CD14-positive monocyte (primary cell): ENCODE results near the gene PRDM13. TPM values are rescaled to one million over a fixed set of nuclear protein-coding genes. Genes with fewer than 3 reads are reported as not detected.

Experiments
- DNase-seq, 3 donors: peaks; one replicate each; pipeline ENCODE4 v3.0.0-alpha.2; 2011 to 2022
- H2AFZ ChIP-seq: 2 replicates; pipeline ENCODE4 v1.6.0; 2012; ENCODE audit warnings: mild to moderate bottlenecking, low read depth, low read length, inconsistent platforms; ENCODE audit not compliant: insufficient read depth, poor library complexity, severe bottlenecking
- H3K27ac ChIP-seq, 2 donors: 1 replicate in 1 of 2; 2 replicates in 1 of 2; pipeline ENCODE4 v1.5.1; 2012 to 2013; ENCODE audit warnings: low read length in 2 of 2, control low read depth in 1 of 2, inconsistent platforms in 1 of 2, low read depth in 1 of 2, mild to moderate bottlenecking in 1 of 2
- H3K27me3 ChIP-seq, 2 donors: one replicate each; pipeline versions ENCODE4 v1.6.0 to v1.6.1; 2011 to 2013; ENCODE audit warnings: low read length in 2 of 2; ENCODE audit not compliant: control insufficient read depth in 2 of 2, insufficient read depth in 2 of 2
- H3K36me3 ChIP-seq, 2 donors: replicated peaks in 1 of 2; 1 replicate in 1 of 2; 2 replicates in 1 of 2; pipeline versions ENCODE4 v1.5.1 to v1.6.1; 2012 to 2013; ENCODE audit warnings: low read length in 2 of 2, control low read depth in 1 of 2, inconsistent platforms in 1 of 2, mild to moderate bottlenecking in 1 of 2; ENCODE audit not compliant: insufficient read depth in 2 of 2, control insufficient read depth in 1 of 2
- H3K4me1 ChIP-seq, 2 donors: 1 replicate in 1 of 2; 2 replicates in 1 of 2; pipeline versions ENCODE4 v1.5.1 to v1.6.1; 2012 to 2013; ENCODE audit warnings: low read length in 2 of 2, control low read depth in 1 of 2, inconsistent platforms in 1 of 2, mild to moderate bottlenecking in 1 of 2, moderate library complexity in 1 of 2; ENCODE audit not compliant: insufficient read depth in 2 of 2, control insufficient read depth in 1 of 2
- H3K4me2 ChIP-seq: replicated peaks from 2 replicates; pipeline ENCODE3; 2012; ENCODE audit warnings: low read length, moderate library complexity, mild to moderate bottlenecking; ENCODE audit not compliant: poor library complexity, severe bottlenecking; ENCODE audit errors: extremely low read depth
- H3K4me3 ChIP-seq, 3 experiments: fragments of 200-600 bp in 1 of 3; sonication (generic) in 1 of 3; replicated peaks in 1 of 3; 1 replicate in 2 of 3; 2 replicates in 1 of 3; pipeline ENCODE4 v1.5.1; 2011 to 2013; ENCODE audit warnings: low read length in 3 of 3, mild to moderate bottlenecking in 3 of 3, control low read depth in 2 of 3, low read depth in 2 of 3, inconsistent platforms in 1 of 3, moderate library complexity in 1 of 3
- H3K79me2 ChIP-seq: 2 replicates; pipeline ENCODE4 v1.6.0; 2012; ENCODE audit warnings: mild to moderate bottlenecking, control low read depth, inconsistent platforms, low read length, moderate library complexity; ENCODE audit not compliant: insufficient read depth
- H3K9ac ChIP-seq: 2 replicates; pipeline ENCODE4 v1.6.0; 2017; ENCODE audit warnings: low read length, mild to moderate bottlenecking; ENCODE audit not compliant: insufficient read depth, poor library complexity, severe bottlenecking
- H3K9me3 ChIP-seq, 2 donors: replicated peaks in 1 of 2; 1 replicate in 1 of 2; 2 replicates in 1 of 2; pipeline versions ENCODE4 v1.5.1 to v1.6.1; 2012 to 2013; ENCODE audit warnings: low read length in 2 of 2, control low read depth in 1 of 2; ENCODE audit not compliant: control insufficient read depth in 1 of 2, insufficient read depth in 1 of 2
- H4K20me1 ChIP-seq: 2 replicates; pipeline ENCODE4 v1.6.0; 2012; ENCODE audit warnings: mild to moderate bottlenecking, low read length, control low read depth, moderate library complexity; ENCODE audit not compliant: insufficient read depth
- H3K27ac Mint-ChIP-seq, 7 donors: one replicate each; pipeline ENCODE4 v1.8.0; 2020; ENCODE audit warnings: mild to moderate bottlenecking in 7 of 7, mixed read lengths in 7 of 7, moderate library complexity in 6 of 7, inconsistent platforms in 2 of 7
- H3K27me3 Mint-ChIP-seq, 3 donors: one replicate each; pipeline ENCODE4 v1.8.0; 2021 to 2022; ENCODE audit warnings: low read depth in 3 of 3, mild to moderate bottlenecking in 3 of 3, mixed read lengths in 3 of 3, moderate library complexity in 3 of 3, inconsistent platforms in 1 of 3
- H3K36me3 Mint-ChIP-seq, 2 donors: one replicate each; pipeline ENCODE4 v1.8.0; 2020; ENCODE audit warnings: mixed read lengths in 2 of 2, inconsistent platforms in 1 of 2, mild to moderate bottlenecking in 1 of 2
- H3K4me1 Mint-ChIP-seq: one replicate; pipeline ENCODE4 v1.8.0; 2020; ENCODE audit warnings: mild to moderate bottlenecking, mixed read lengths
- H3K4me3 Mint-ChIP-seq, 2 donors: one replicate each; pipeline ENCODE4 v1.8.0; 2020; ENCODE audit warnings: mild to moderate bottlenecking in 2 of 2, mixed read lengths in 2 of 2, moderate library complexity in 1 of 2
- H3K9me3 Mint-ChIP-seq, 7 donors: one replicate each; pipeline ENCODE4 v1.8.0; 2020 to 2022; ENCODE audit warnings: mixed read lengths in 7 of 7, mild to moderate bottlenecking in 6 of 7, moderate library complexity in 6 of 7, inconsistent platforms in 2 of 7
- WGBS: methylation state at CpG from one replicate; pipeline ENCODE4 v1.1.5; 2013; ENCODE audit warnings: missing lambda C conversion rate; ENCODE audit not compliant: insufficient coverage; 5-methylcytosine and 5-hydroxymethylcytosine counted together
- intact Hi-C, 2 donors: fragments of 100-400 bp; cut with micrococcal nuclease; formaldehyde crosslinking; loops; one replicate each; pipeline versions ENCODE4 v1.15.0 to v1.15.1; 2023
- polyA plus RNA-seq, 3 donors: library from polyadenylated mRNA; depleted of rRNA in 1 of 3; unstranded in 2 of 3; stranded (reverse) in 1 of 3; fragments of 300-500 nt in 2 of 3; fragments of >200 nt in 1 of 3; fragmentation: Illumina TruSeq in 2 of 3; gene quantifications; 1 replicate in 2 of 3; 2 replicates in 1 of 3; pipeline ENCODE4 v1.2.3, GENCODE V29; 2012 to 2021
- TF ChIP-seq, protein P1 (sequence below): fragments of 200-600 bp; IDR thresholded peaks from one replicate; pipeline ENCODE4 v1.8.0; 2022; ENCODE audit warnings: antibody characterized with exemption, mild to moderate bottlenecking

The PRDM13 gene
- polyA plus RNA-seq, 3 donors: not detected

DNA sequence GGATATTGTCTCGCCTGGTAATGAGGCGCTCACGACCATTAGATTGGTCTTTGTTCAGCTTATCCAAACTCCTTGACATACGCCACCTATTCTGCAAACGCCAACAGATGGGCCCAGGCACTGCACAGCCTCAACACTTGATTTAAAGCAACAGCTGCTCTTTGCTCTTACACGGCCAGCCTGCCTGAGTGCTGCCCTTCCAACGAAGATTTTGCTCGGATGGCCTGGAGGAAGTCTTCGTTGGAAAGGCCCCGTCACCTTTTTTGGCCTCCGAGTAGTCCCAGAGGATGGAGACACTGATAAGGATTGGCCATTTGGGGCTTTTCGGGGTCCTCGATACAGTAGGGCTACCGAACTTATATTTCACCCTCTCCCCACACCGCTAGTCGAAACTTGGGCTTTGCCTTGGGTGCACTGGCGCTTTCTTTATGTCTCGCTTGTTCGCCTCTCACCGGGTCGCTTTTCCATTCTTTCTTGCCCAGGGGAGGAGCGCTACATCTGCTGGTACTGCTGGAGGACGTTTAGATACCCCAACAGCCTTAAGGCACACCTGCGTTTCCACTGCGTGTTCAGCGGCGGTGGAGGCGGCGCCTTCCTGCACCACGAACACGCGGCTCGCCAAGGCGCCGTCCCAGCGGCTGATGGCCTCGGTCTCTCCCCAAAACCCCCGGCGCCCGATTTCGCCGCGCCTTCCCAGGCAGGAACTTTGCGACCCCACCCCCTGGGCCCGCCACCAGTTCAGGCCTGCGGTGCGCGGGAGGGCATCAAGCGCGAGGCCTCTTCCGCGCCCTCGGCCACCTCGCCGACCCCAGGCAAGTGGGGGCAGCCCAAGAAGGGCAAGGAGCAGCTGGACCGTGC lies 6.1 kb downstream of the PRDM13 start:
- Histone ChIP-seq H2AFZ (peak overlapping the region; percentile 80), H3K79me2 (no peaks in the 10 kb centered on the region)

DNA sequence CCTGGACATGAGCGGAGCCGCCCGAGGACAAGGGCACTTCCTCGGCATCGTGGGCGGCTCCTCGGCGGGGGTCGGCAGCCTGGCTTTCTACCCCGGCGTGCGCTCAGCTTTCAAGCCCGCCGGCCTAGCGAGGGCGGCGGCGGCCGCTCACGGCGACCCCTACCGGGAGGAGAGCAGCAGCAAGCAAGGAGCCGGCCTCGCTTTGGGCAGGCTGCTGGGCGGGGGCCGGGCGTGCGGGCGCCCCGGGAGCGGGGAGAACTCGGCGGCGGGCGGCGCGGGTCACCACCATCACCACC lies 6.7 kb downstream of the PRDM13 start:
- Histone ChIP-seq H3K27ac (no peak overlapping the region), H3K4me3 (peak overlapping the region; percentile 11 to 76 (median 28)), H2AFZ (peak overlapping the region; percentile 80), H3K9me3 (peaks cover 2 to 50% of the 10 kb centered on the region in 2 donors), H3K36me3 (no peaks in the 10 kb centered on the region), H3K27me3 (peaks cover 90 to 95% of the 10 kb centered on the region in 2 donors), H4K20me1 (no peaks in the 10 kb centered on the region), H3K9ac (no peak overlapping the region), H3K79me2 (no peaks in the 10 kb centered on the region), H3K4me1 (peaks cover 23 to 28% of the 10 kb centered on the region in 2 donors), H3K4me2 (peak overlapping the region; percentile 92)
- DNase-seq: peak in 1 of 3 donors; percentile 53
- Mint-ChIP-seq H3K36me3 (peaks cover 0 to 16% of the 10 kb centered on the region in 2 donors), H3K4me1 (peaks cover 37% of the 10 kb centered on the region), H3K27ac (no peak overlapping the region), H3K27me3 (peaks cover 91 to 97% (median 93%) of the 10 kb centered on the region in 3 donors), H3K9me3 (peaks cover 2 to 27% (median 13%) of the 10 kb centered on the region in 7 donors), H3K4me3 (peak overlapping the region; percentile 72 to 90)
- TF ChIP-seq, protein P1, sequence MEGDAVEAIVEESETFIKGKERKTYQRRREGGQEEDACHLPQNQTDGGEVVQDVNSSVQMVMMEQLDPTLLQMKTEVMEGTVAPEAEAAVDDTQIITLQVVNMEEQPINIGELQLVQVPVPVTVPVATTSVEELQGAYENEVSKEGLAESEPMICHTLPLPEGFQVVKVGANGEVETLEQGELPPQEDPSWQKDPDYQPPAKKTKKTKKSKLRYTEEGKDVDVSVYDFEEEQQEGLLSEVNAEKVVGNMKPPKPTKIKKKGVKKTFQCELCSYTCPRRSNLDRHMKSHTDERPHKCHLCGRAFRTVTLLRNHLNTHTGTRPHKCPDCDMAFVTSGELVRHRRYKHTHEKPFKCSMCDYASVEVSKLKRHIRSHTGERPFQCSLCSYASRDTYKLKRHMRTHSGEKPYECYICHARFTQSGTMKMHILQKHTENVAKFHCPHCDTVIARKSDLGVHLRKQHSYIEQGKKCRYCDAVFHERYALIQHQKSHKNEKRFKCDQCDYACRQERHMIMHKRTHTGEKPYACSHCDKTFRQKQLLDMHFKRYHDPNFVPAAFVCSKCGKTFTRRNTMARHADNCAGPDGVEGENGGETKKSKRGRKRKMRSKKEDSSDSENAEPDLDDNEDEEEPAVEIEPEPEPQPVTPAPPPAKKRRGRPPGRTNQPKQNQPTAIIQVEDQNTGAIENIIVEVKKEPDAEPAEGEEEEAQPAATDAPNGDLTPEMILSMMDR: peak; percentile 63
- WGBS: under 1% methylated on average over 37 of the region's 37 CpGs
- intact Hi-C loops: no loop called here

More for the DNA sequence above, 6.1 kb downstream of the PRDM13 start:
- Histone ChIP-seq H4K20me1 (no peaks in the 10 kb centered on the region), H3K4me1 (peaks cover 23 to 28% of the 10 kb centered on the region in 2 donors), H3K27me3 (peaks cover 90 to 95% of the 10 kb centered on the region in 2 donors), H3K4me3 (peak overlapping the region in 2 of 3 experiments; percentile 11 to 76), H3K9ac (no peak overlapping the region), H3K27ac (no peak overlapping the region), H3K36me3 (no peaks in the 10 kb centered on the region), H3K4me2 (peak overlapping the region; percentile 92), H3K9me3 (peaks cover 3 to 49% of the 10 kb centered on the region in 2 donors)
- Mint-ChIP-seq H3K27me3 (peaks cover 91 to 97% (median 93%) of the 10 kb centered on the region in 3 donors), H3K4me3 (peak overlapping the region; percentile 63 to 76), H3K36me3 (peaks cover 0 to 15% of the 10 kb centered on the region in 2 donors), H3K9me3 (peaks cover 0 to 28% (median 13%) of the 10 kb centered on the region in 7 donors), H3K4me1 (peaks cover 35% of the 10 kb centered on the region), H3K27ac (no peak overlapping the region)
- intact Hi-C loops: no loop called here
- TF ChIP-seq, protein P1: no peak
- WGBS: 4% methylated on average over 52 of the region's 56 CpGs
- no peak for DNase-seq
